ENCODE measurements around the gene AMOTL2.

Gene AMOTL2

DNA sequence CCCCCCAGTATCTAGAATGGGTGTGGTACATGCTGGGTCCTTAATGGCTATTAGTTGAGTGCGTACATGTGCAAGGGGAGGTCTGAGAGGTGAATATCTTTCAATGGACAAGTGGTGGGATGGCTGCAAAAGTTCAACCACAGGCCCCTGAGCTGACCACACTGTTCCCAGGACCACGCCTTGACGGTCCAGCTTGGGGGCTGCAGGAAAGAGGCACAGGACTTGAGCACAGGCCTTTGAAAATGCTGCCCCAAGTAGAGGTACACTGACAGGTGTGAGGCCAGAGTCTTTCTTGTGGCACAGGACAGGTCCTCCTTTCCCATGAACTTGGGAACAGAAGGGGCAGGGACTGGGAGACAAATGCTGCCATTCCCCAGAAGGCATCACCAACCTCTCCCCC, 24.0 kb downstream of the AMOTL2 start:
- TF ChIP-seq, protein P1, sequence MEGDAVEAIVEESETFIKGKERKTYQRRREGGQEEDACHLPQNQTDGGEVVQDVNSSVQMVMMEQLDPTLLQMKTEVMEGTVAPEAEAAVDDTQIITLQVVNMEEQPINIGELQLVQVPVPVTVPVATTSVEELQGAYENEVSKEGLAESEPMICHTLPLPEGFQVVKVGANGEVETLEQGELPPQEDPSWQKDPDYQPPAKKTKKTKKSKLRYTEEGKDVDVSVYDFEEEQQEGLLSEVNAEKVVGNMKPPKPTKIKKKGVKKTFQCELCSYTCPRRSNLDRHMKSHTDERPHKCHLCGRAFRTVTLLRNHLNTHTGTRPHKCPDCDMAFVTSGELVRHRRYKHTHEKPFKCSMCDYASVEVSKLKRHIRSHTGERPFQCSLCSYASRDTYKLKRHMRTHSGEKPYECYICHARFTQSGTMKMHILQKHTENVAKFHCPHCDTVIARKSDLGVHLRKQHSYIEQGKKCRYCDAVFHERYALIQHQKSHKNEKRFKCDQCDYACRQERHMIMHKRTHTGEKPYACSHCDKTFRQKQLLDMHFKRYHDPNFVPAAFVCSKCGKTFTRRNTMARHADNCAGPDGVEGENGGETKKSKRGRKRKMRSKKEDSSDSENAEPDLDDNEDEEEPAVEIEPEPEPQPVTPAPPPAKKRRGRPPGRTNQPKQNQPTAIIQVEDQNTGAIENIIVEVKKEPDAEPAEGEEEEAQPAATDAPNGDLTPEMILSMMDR (IDR thresholded peaks at IDR 0.05; ENCODE audit: control insufficient read depth, insufficient read depth, low read depth, low read length, missing control alignments): no peak
- DNase-seq (ENCODE audit: low read depth): no peak
- no peak overlapping the region for H3K4me3 ChIP-seq (ENCODE audit: control insufficient read depth, low read depth, low read length)

DNA sequence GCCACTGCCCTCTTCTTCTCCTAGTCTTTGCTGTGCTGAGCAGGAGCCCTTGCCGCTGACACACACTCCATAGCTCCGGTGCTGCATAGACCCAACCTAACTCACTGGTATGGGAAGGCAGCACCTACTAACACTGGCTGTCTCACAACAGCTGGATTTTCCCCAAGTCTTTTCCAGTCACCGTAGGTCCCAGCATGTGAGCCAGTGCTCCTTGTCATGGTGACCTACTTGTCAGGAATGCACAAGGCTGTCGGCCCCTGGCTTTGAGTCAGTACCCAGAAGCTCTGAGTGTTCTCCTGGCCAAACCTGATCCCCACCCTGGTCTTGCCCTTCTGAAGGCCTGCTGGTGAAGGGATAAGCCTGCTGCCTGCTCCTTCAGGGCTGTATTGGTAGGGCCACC, 25.7 kb downstream of the AMOTL2 start:
- H3K4me3 ChIP-seq (ENCODE audit: control insufficient read depth, low read depth, low read length): no peak overlapping the region
- no peak for DNase-seq (ENCODE audit: low read depth)
- TF ChIP-seq, protein P1 (IDR thresholded peaks at IDR 0.05; ENCODE audit: control insufficient read depth, insufficient read depth, low read depth, low read length, missing control alignments): no peak

DNA sequence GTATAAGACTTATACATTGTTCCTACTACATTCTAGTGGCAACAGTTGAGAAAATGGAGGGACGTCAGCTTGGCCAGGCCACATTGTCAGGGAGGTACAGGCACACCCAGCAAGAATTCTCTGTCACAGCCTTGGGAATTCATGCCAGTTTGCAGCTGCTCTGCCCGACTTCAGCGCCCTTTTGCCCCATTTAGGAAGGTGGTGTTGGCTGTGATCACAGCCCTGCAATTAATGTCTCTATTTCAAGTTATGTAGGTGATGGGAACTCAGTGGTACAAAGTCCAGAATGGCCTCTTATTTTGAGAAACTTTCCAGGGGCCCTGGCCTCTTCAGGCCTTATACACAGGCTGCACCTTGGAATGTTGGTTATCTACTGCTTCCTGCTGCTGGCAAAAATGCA, 26.7 kb downstream of the AMOTL2 start:
- no peak overlapping the region for H3K4me3 ChIP-seq (ENCODE audit: control insufficient read depth, low read depth, low read length)
- TF ChIP-seq, protein P1 (IDR thresholded peaks at IDR 0.05; ENCODE audit: control insufficient read depth, insufficient read depth, low read depth, low read length, missing control alignments): no peak
- no peak for DNase-seq (ENCODE audit: low read depth)

DNA sequence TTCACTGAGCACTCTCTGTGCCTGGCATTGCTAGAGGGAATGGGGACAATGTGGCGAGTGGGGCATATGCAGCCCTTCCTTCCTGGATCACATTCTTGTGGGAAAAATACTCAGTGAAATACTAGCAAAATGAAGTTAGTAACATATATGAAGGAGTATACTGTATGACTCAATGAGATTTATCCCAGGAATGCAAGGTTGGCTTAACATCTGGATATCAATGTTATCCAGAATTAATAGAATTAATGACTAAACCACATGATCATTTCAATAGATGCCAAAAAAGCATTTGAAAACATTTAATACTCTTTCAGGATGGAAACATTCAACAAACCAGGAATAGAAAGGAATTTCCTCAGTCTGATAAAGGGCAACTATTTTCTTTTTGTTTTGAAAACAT, 27.5 kb downstream of the AMOTL2 start:
- TF ChIP-seq, protein P1 (IDR thresholded peaks at IDR 0.05; ENCODE audit: control insufficient read depth, insufficient read depth, low read depth, low read length, missing control alignments): no peak
- DNase-seq (ENCODE audit: low read depth): no peak
- H3K4me3 ChIP-seq (ENCODE audit: control insufficient read depth, low read depth, low read length): no peak overlapping the region

DNA sequence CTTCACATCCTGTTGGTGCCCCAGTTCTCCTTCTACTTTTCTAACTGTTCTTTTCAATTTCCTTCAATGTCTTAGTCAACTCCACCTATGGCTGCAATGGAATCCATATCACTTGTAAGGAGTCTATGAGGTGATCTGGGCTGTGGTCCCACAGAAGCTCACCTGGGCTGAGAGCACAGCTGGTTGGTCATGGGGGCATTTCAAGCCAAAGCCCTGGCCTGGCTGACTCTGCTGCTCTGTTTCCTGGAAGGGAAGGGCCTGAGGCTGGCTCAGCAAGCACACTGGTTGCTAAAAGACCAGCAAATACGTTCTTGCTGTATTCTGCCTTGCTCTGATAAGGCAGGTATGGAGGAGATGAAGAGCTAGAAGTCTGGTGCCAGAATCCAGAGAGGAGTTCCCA, 29.0 kb downstream of the AMOTL2 start:
- DNase-seq (ENCODE audit: low read depth): no peak
- H3K4me3 ChIP-seq (ENCODE audit: control insufficient read depth, low read depth, low read length): no peak overlapping the region
- TF ChIP-seq, protein P1 (IDR thresholded peaks at IDR 0.05; ENCODE audit: control insufficient read depth, insufficient read depth, low read depth, low read length, missing control alignments): no peak

DNA sequence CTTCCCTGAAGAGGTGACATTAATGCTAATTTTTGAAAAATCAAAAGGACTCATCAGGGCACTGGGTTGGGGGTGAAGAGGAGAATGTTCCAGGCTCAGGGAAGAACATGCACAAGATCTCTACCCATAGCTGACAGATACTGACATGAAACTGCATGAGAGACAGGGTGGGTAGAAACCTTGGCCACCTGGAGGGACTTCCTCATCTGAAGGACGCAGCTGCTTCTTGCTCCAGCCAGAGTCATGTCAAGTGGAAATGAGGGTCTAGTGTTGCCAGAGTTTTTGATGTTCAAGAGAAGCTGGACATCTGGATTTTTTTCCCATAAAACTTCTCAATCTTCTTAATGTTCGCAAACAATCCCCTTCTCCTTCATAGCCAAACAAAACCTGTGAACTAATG, 29.7 kb downstream of the AMOTL2 start:
- TF ChIP-seq, protein P1 (IDR thresholded peaks at IDR 0.05; ENCODE audit: control insufficient read depth, insufficient read depth, low read depth, low read length, missing control alignments): no peak
- no peak for DNase-seq (ENCODE audit: low read depth)
- H3K4me3 ChIP-seq (ENCODE audit: control insufficient read depth, low read depth, low read length): no peak overlapping the region

DNA sequence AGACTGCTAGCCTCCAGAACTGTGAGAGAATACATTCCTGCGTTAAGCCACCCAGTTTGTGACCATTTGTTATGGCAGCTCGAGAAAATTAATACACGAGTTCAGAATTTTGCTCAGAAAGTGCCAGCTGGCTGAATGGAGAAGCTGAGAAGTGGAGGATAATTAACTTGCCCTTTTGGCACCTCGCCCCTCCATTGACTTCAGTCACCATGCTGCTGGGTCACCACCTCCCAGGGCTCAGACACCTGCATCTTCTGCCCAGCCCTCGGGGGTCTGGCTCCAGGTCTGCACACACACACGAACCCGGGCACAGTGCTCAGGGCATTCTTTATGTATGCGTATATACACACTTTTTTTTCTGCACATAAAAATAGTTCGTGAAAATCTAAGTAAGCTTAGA, 32.0 kb downstream of the AMOTL2 start:
- H3K4me3 ChIP-seq (ENCODE audit: control insufficient read depth, low read depth, low read length): no peak overlapping the region
- TF ChIP-seq, protein P1 (IDR thresholded peaks at IDR 0.05; ENCODE audit: control insufficient read depth, insufficient read depth, low read depth, low read length, missing control alignments): no peak
- DNase-seq (ENCODE audit: low read depth): no peak
